NCI-H524 treated with DMSO at 0.1 percent for 48 hours (cell line): ENCODE data around the gene HMGA1.

Source experiments
- DNase-seq: peaks from one replicate; lab custom pipeline; 2025; lab: John Stamatoyannopoulos, UW

The HMGA1 gene

DNA sequence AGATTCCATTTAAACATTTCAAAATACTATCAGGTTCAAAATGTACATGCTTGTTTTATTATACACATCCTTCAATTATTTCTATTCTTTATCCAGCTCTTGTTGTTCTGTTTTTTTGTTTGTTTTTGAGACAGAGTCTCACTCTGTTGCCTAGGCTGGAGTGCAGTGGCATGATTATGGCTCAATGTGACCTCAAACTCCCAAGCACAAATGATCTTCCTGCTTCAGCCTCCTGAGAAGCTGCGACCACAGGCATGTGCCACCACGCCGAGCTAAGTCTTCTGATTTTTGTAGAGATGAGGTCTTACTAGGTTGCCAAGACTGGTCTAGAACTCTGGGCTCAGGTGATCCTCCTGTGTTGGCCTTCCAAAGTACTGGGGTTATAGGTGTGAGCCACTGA, 56.3 kb downstream of the HMGA1 start:
- no peak for DNase-seq

DNA sequence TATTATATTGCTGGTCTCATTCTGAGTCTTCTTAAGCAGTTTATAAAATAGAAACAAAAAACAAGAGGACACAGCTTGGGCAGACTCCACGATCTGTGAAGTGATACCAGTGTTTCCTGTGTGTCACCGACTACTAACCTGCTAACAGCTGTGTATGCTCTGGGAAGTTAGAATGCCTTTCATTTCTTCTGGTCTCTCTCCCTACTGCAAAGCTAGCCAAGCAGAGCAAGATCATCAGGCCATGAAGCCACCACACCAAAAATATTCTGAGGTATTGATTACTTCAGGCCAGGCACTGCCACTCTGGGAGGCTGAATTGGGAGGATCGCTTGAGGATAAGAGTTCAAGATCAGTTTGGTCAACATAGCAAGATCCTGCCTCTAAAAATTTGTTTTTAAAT, 59.0 kb downstream of the HMGA1 start:
- no peak for DNase-seq
